Measurements from ENCODE around the gene ULBP1. TPM values are rescaled to one million over a fixed set of nuclear protein-coding genes. Genes with fewer than 3 reads are reported as not detected.

Gene ULBP1
- polyA plus RNA-seq, 1 donor (not counting 4 experiments of a cell fraction or from before 2014, with no cell fraction given): 2.2 TPM

- FAIRE-seq: no peak
- H4K20me1 ChIP-seq (ENCODE audit: control insufficient read depth, extremely low read depth, insufficient read depth, low read length): no peaks in the 10 kb centered on the region
- no peak for DNase-seq (ENCODE audit: low read depth, low spot score)
- peaks cover 13% of the 10 kb centered on the region for H3K4me1 ChIP-seq (ENCODE audit: control insufficient read depth, extremely low read depth, insufficient read depth, low read length)
- H3K9me3 ChIP-seq (ENCODE audit: control insufficient read depth, low read depth, low read length): no peaks in the 10 kb centered on the region
- no peaks in the 10 kb centered on the region for H3K9me1 ChIP-seq (ENCODE audit: control insufficient read depth, extremely low read depth, insufficient read depth, low read length)
- no peak overlapping the region for H2AFZ ChIP-seq (ENCODE audit: control insufficient read depth, low read length)
- no peak overlapping the region for H3K27ac ChIP-seq (ENCODE audit: control insufficient read depth, insufficient read depth, low read length)
- H3K9ac ChIP-seq (ENCODE audit: control insufficient read depth, extremely low read depth, insufficient read depth, low read length): no peak overlapping the region
- dilution Hi-C loops (cut with MboI; ENCODE audit: extremely low pct_ligation_motif_present, low sequenced_read_pairs): no loop called here
- no peaks in the 10 kb centered on the region for H3K79me2 ChIP-seq (ENCODE audit: control insufficient read depth, insufficient read depth, low read length)
- no peak overlapping the region for H3K4me2 ChIP-seq (ENCODE audit: control insufficient read depth, extremely low read depth, insufficient read depth, low read depth, low read length)
- TF ChIP-seq EZH2 (IDR thresholded peaks at IDR 0.05; ENCODE audit: low read length) (no peak), CTCF (optimal IDR thresholded peaks at IDR 0.05 in 1 of 3, IDR thresholded peaks at IDR 0.05 in 1 of 3, conservative IDR thresholded peaks at IDR 0.05 in 1 of 3; ENCODE audit: extremely low read depth in 1 of 3, insufficient read depth in 2 of 3, low read length in 3 of 3) (no peak)
- no peaks in the 10 kb centered on the region for H3K36me3 ChIP-seq (ENCODE audit: control insufficient read depth in 2 of 2, extremely low read depth in 1 of 2, insufficient read depth in 2 of 2, low read length in 2 of 2)
- H3K27me3 ChIP-seq (ENCODE audit: control insufficient read depth, extremely low read depth, insufficient read depth, low read length): peaks cover 16% of the 10 kb centered on the region
- H3K4me3 ChIP-seq (ENCODE audit: control insufficient read depth in 2 of 3, extremely low read depth in 1 of 3, insufficient read depth in 2 of 3, low read depth in 1 of 3, low read length in 3 of 3): no peak overlapping the region
These were observed 23.7 kb upstream of the ULBP1 start for GRCh38 chr6:149939909-149940671.

GRCh38 chr6:149940672-149940982 lies 23.1 kb upstream of the ULBP1 start:
- Histone ChIP-seq H3K36me3 (ENCODE audit: control insufficient read depth in 2 of 2, extremely low read depth in 1 of 2, insufficient read depth in 2 of 2, low read length in 2 of 2) (no peaks in the 10 kb centered on the region), H4K20me1 (ENCODE audit: control insufficient read depth, extremely low read depth, insufficient read depth, low read length) (no peaks in the 10 kb centered on the region), H3K27ac (ENCODE audit: control insufficient read depth, insufficient read depth, low read length) (no peak overlapping the region), H3K9me1 (ENCODE audit: control insufficient read depth, extremely low read depth, insufficient read depth, low read length) (no peaks in the 10 kb centered on the region), H3K9me3 (ENCODE audit: control insufficient read depth, low read depth, low read length) (no peaks in the 10 kb centered on the region), H3K4me3 (ENCODE audit: control insufficient read depth in 2 of 3, extremely low read depth in 1 of 3, insufficient read depth in 2 of 3, low read depth in 1 of 3, low read length in 3 of 3) (no peak overlapping the region), H3K27me3 (ENCODE audit: control insufficient read depth, extremely low read depth, insufficient read depth, low read length) (peaks cover 14% of the 10 kb centered on the region), H2AFZ (ENCODE audit: control insufficient read depth, low read length) (no peak overlapping the region), H3K4me2 (ENCODE audit: control insufficient read depth, extremely low read depth, insufficient read depth, low read depth, low read length) (no peak overlapping the region), H3K9ac (ENCODE audit: control insufficient read depth, extremely low read depth, insufficient read depth, low read length) (no peak overlapping the region), H3K4me1 (ENCODE audit: control insufficient read depth, extremely low read depth, insufficient read depth, low read length) (peaks cover 13% of the 10 kb centered on the region), H3K79me2 (ENCODE audit: control insufficient read depth, insufficient read depth, low read length) (no peaks in the 10 kb centered on the region)
- dilution Hi-C loops (cut with MboI; ENCODE audit: extremely low pct_ligation_motif_present, low sequenced_read_pairs): no loop called here
- DNase-seq (ENCODE audit: low read depth, low spot score) (no peak), FAIRE-seq (no peak)
- TF ChIP-seq EZH2 (IDR thresholded peaks at IDR 0.05; ENCODE audit: low read length): no peak
- no peak for TF ChIP-seq CTCF (optimal IDR thresholded peaks at IDR 0.05 in 1 of 3, IDR thresholded peaks at IDR 0.05 in 1 of 3, conservative IDR thresholded peaks at IDR 0.05 in 1 of 3; ENCODE audit: extremely low read depth in 1 of 3, insufficient read depth in 2 of 3, low read length in 3 of 3)
